ENCODE results near the gene CA10.

The CA10 gene

GRCh38 chr17:51700011-51700760, 458.3 kb downstream of the CA10 start:
- no peaks in the 10 kb centered on the region for H3K27me3 ChIP-seq (ENCODE audit: insufficient read depth, poor library complexity, severe bottlenecking)
- no peak overlapping the region for H3K27ac ChIP-seq (replicated peaks)
- no peak for DNase-seq (ENCODE audit: low read depth in 1 of 2, low spot score in 1 of 2)
- no peak overlapping the region for H3K4me3 ChIP-seq (replicated peaks; ENCODE audit: insufficient read depth, low read length)
- TF ChIP-seq REST (IDR thresholded peaks at IDR 0.05; ENCODE audit: insufficient replicate concordance, low read depth) (no peak), GABPA (IDR thresholded peaks at IDR 0.05; ENCODE audit: low read depth) (no peak), SPI1 (IDR thresholded peaks at IDR 0.05; ENCODE audit: borderline replicate concordance, low read depth) (no peak), POLR2AphosphoS5 (IDR thresholded peaks at IDR 0.05; ENCODE audit: low read depth) (no peak), CTCF (IDR thresholded peaks at IDR 0.05; ENCODE audit: insufficient read depth, low read length) (no peak)

- Histone ChIP-seq H3K4me3 (replicated peaks; ENCODE audit: insufficient read depth, low read length) (no peak overlapping the region), H3K27me3 (ENCODE audit: insufficient read depth, poor library complexity, severe bottlenecking) (no peaks in the 10 kb centered on the region), H3K27ac (replicated peaks) (no peak overlapping the region)
- TF ChIP-seq GABPA (IDR thresholded peaks at IDR 0.05; ENCODE audit: low read depth) (no peak), CTCF (IDR thresholded peaks at IDR 0.05; ENCODE audit: insufficient read depth, low read length) (no peak), REST (IDR thresholded peaks at IDR 0.05; ENCODE audit: insufficient replicate concordance, low read depth) (no peak), SPI1 (IDR thresholded peaks at IDR 0.05; ENCODE audit: borderline replicate concordance, low read depth) (no peak), POLR2AphosphoS5 (IDR thresholded peaks at IDR 0.05; ENCODE audit: low read depth) (no peak)
- no peak for DNase-seq (ENCODE audit: low read depth in 1 of 2, low spot score in 1 of 2)
These were observed 459.2 kb downstream of the CA10 start for GRCh38 chr17:51699303-51699702.

GRCh38 chr17:51692917-51693316, 465.6 kb downstream of the CA10 start:
- Histone ChIP-seq H3K27me3 (ENCODE audit: insufficient read depth, poor library complexity, severe bottlenecking) (no peaks in the 10 kb centered on the region), H3K4me3 (replicated peaks; ENCODE audit: insufficient read depth, low read length) (no peak overlapping the region), H3K27ac (replicated peaks) (no peak overlapping the region)
- DNase-seq (ENCODE audit: low read depth in 1 of 2, low spot score in 1 of 2): no peak
- no peak for TF ChIP-seq CTCF (IDR thresholded peaks at IDR 0.05; ENCODE audit: insufficient read depth, low read length)
- TF ChIP-seq SPI1 (IDR thresholded peaks at IDR 0.05; ENCODE audit: borderline replicate concordance, low read depth): no peak
- TF ChIP-seq GABPA (IDR thresholded peaks at IDR 0.05; ENCODE audit: low read depth): no peak
- no peak for TF ChIP-seq POLR2AphosphoS5 (IDR thresholded peaks at IDR 0.05; ENCODE audit: low read depth)
- TF ChIP-seq REST (IDR thresholded peaks at IDR 0.05; ENCODE audit: insufficient replicate concordance, low read depth): no peak

Data from HL-60 (cell line).